Endodermal cell (in vitro differentiated cells): ENCODE measurements around the gene PRG3. TPM values are rescaled to one million over a fixed set of nuclear protein-coding genes. Genes with fewer than 3 reads are reported as not detected.

ENCODE experiments used
- DNase-seq: peaks from one replicate; pipeline ENCODE4 v3.0.0-alpha.2; 2017
- H3K27ac ChIP-seq: 2 replicates; pipeline ENCODE4 v1.5.1; 2013; ENCODE audit warnings: mild to moderate bottlenecking, low read depth, low read length, moderate library complexity
- H3K27me3 ChIP-seq: 2 replicates; pipeline ENCODE4 v1.6.1; 2013; ENCODE audit warnings: mild to moderate bottlenecking, low read length, moderate library complexity; ENCODE audit not compliant: insufficient read depth, control insufficient read depth, poor library complexity, severe bottlenecking
- H3K36me3 ChIP-seq: 2 replicates; pipeline ENCODE4 v1.7.0; 2013; ENCODE audit warnings: mild to moderate bottlenecking, low read length, moderate library complexity; ENCODE audit not compliant: control insufficient read depth, insufficient read depth
- H3K4me1 ChIP-seq: one replicate; pipeline ENCODE4 v1.7.0; 2013; ENCODE audit warnings: low read length; ENCODE audit not compliant: control insufficient read depth, insufficient read depth
- H3K4me3 ChIP-seq: 2 replicates; pipeline ENCODE4 v1.5.1; 2013; ENCODE audit warnings: mild to moderate bottlenecking, low read length, moderate library complexity
- H3K9ac ChIP-seq: 2 replicates; pipeline ENCODE4 v1.6.1; 2013; ENCODE audit warnings: mild to moderate bottlenecking, low read length, moderate library complexity; ENCODE audit not compliant: poor library complexity, severe bottlenecking; ENCODE audit errors: extremely low read depth
- H3K9me3 ChIP-seq: 2 replicates; pipeline ENCODE4 v1.6.1; 2013; ENCODE audit warnings: mild to moderate bottlenecking, low read length, moderate library complexity; ENCODE audit not compliant: control insufficient read depth
- H3K27ac Mint-ChIP-seq: 2 replicates; pipeline ENCODE4 v1.8.0; 2020; ENCODE audit warnings: mixed read lengths
- H3K27me3 Mint-ChIP-seq: 2 replicates; pipeline ENCODE4 v1.8.0; 2021; ENCODE audit warnings: mild to moderate bottlenecking, mixed read lengths; ENCODE audit not compliant: insufficient read depth
- H3K36me3 Mint-ChIP-seq: 2 replicates; pipeline ENCODE4 v1.8.0; 2020; ENCODE audit warnings: low read depth, mixed read lengths
- H3K4me1 Mint-ChIP-seq: 2 replicates; pipeline ENCODE4 v1.8.0; 2020; ENCODE audit warnings: mixed read lengths
- H3K4me3 Mint-ChIP-seq: 2 replicates; pipeline ENCODE4 v1.8.0; 2020; ENCODE audit warnings: mild to moderate bottlenecking, moderate library complexity, mixed read lengths
- H3K9me3 Mint-ChIP-seq: 2 replicates; pipeline ENCODE4 v1.8.0; 2020; ENCODE audit warnings: mild to moderate bottlenecking, mixed read lengths
- CTCF ChIP-seq: fragments of 200-600 bp; sonication (generic); conservative IDR thresholded peaks from 2 replicates; pipeline ENCODE4 v1.5.0; 2021; ENCODE audit warnings: antibody characterized with exemption, mild to moderate bottlenecking
- WGBS, 2 experiments: methylation state at CpG; one replicate each; pipeline versions ENCODE4 v1.1.5 to v1.1.7; 2013; ENCODE audit warnings: missing lambda C conversion rate in 2 of 2, mixed read lengths in 1 of 2; ENCODE audit not compliant: insufficient coverage in 1 of 2, insufficient read length in 1 of 2; 5-methylcytosine and 5-hydroxymethylcytosine counted together
- total RNA-seq, 2 donors: library from RNA; stranded (reverse); fragmentation: NEBNext Ultra II Directional in 1 of 2; extraction: Animal tissue kit (Norgen Biotek cat#: 25700) in 1 of 2; gene quantifications; 2 replicates in 1 of 2; 3 replicates in 1 of 2; pipeline ENCODE4 v1.2.1, GENCODE V29; 2021

Gene PRG3
- total RNA-seq, 2 donors from 2014 or later, result not detected

- no peak overlapping the region for H3K4me3 ChIP-seq
- H3K9me3 ChIP-seq, result no peaks in the 10 kb centered on the region
- Mint-ChIP-seq H3K9me3 (peaks cover 3% of the 10 kb centered on the region), H3K27me3 (peaks cover 34% of the 10 kb centered on the region), H3K4me3 (no peak overlapping the region), H3K36me3 (no peaks in the 10 kb centered on the region), H3K27ac (no peak overlapping the region), H3K4me1 (peaks cover 9% of the 10 kb centered on the region)
- TF ChIP-seq CTCF, result no peak
- 93 to 95% methylated on average over 11 to 14 of the region's 14 CpGs for WGBS, 2 experiments
- H3K27me3 ChIP-seq, result peaks cover 25% of the 10 kb centered on the region
- no peak for DNase-seq
- no peak overlapping the region for H3K27ac ChIP-seq
- H3K36me3 ChIP-seq, result no peaks in the 10 kb centered on the region
- no peak overlapping the region for H3K9ac ChIP-seq
- H3K4me1 ChIP-seq, result no peaks in the 10 kb centered on the region
Measured at GRCh38 chr11:57348636-57349313, 32.2 kb downstream of the PRG3 start.

DNA sequence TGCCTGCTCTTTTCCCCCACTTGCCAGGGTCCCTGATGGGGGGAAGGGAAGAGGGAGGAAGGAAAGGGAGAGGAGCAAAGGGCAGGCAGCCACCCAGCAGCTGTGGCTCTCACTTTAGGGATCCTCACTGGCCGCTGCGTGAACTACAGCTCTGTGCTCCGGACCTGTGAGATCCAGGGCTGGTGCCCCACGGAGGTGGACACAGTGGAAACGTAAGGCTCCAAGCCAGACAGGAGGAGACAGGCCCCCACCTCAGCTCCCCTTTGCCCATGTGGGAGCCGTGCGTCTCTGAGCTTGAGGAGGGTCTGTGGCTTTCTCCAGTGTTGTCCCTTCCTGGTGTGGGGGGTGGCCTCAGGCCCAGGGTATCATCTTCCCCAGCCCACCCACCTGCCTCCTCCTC, 32.9 kb downstream of the PRG3 start:
- Mint-ChIP-seq H3K9me3 (peaks cover 3% of the 10 kb centered on the region), H3K36me3 (no peaks in the 10 kb centered on the region), H3K4me3 (no peak overlapping the region), H3K27ac (no peak overlapping the region), H3K27me3 (peaks cover 34% of the 10 kb centered on the region), H3K4me1 (peaks cover 2% of the 10 kb centered on the region)
- no peak for TF ChIP-seq CTCF
- Histone ChIP-seq H3K4me3 (no peak overlapping the region), H3K27me3 (peaks cover 25% of the 10 kb centered on the region), H3K27ac (no peak overlapping the region), H3K36me3 (no peaks in the 10 kb centered on the region), H3K9me3 (no peaks in the 10 kb centered on the region), H3K4me1 (no peaks in the 10 kb centered on the region), H3K9ac (no peak overlapping the region)
- no peak for DNase-seq
- WGBS, 2 experiments, result 85 to 100% methylated on average over 1 to 7 of the region's 7 CpGs

DNA sequence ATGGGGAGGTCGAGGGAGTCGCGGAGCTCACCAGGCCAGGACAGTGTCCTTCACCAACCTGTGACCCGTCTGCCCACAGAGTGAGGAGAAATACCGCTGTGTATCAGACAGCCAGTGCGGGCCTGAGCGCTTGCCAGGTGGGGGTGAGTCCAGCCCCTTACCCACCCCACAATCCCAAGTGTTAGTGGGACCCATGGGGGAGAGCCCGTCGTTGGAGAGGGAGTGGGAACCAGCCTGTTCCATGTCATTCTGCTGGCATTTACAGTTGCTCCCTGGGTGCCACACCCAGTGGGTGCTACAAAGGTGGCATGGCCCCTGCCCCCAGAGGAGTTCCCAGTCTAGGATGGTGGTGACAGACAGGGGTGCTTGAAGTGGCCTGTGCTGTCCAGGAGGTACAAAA, 33.6 kb downstream of the PRG3 start:
- Mint-ChIP-seq H3K27me3 (peaks cover 32% of the 10 kb centered on the region), H3K4me3 (no peak overlapping the region), H3K9me3 (peaks cover 3% of the 10 kb centered on the region), H3K36me3 (no peaks in the 10 kb centered on the region), H3K4me1 (peaks cover 2% of the 10 kb centered on the region), H3K27ac (no peak overlapping the region)
- DNase-seq, result no peak
- H3K9ac ChIP-seq, result no peak overlapping the region
- peaks cover 25% of the 10 kb centered on the region for H3K27me3 ChIP-seq
- H3K36me3 ChIP-seq, result no peaks in the 10 kb centered on the region
- TF ChIP-seq CTCF, result no peak
- no peaks in the 10 kb centered on the region for H3K4me1 ChIP-seq
- WGBS, 2 experiments, result 92 to 96% methylated on average over 2 to 9 of the region's 9 CpGs
- no peak overlapping the region for H3K27ac ChIP-seq
- H3K9me3 ChIP-seq, result no peaks in the 10 kb centered on the region
- H3K4me3 ChIP-seq, result no peak overlapping the region
